Neuronal stem cell (in vitro differentiated cells): ENCODE results near the gene ASCC2.

Experiments used
- DNase-seq: peaks from one replicate; pipeline ENCODE4 v3.0.0-alpha.2; 2013; ENCODE audit warnings: low spot score
- H2AFZ ChIP-seq: one replicate; pipeline ENCODE4 v1.6.1; 2013; ENCODE audit warnings: mild to moderate bottlenecking, low read length, inconsistent platforms
- H2AK5ac ChIP-seq: 2 replicates; pipeline ENCODE4 v1.6.1; 2013; ENCODE audit warnings: low read depth, mild to moderate bottlenecking, inconsistent platforms, low read length, moderate library complexity, mixed read lengths
- H2BK120ac ChIP-seq: 2 replicates; pipeline ENCODE4 v1.6.1; 2013; ENCODE audit warnings: low read depth, mild to moderate bottlenecking, inconsistent platforms, low read length, moderate library complexity, mixed read lengths
- H2BK12ac ChIP-seq: one replicate; pipeline ENCODE4 v1.6.1; 2013; ENCODE audit warnings: low read length, inconsistent platforms
- H2BK15ac ChIP-seq: 2 replicates; pipeline ENCODE4 v1.6.1; 2013; ENCODE audit warnings: mild to moderate bottlenecking, low read length, inconsistent platforms, mixed read lengths
- H2BK5ac ChIP-seq: one replicate; pipeline ENCODE4 v1.6.1; 2013; ENCODE audit warnings: inconsistent platforms, mild to moderate bottlenecking, low read length, moderate library complexity
- H3K14ac ChIP-seq: one replicate; pipeline ENCODE4 v1.6.1; 2013; ENCODE audit warnings: low read length, inconsistent platforms
- H3K18ac ChIP-seq: 2 replicates; pipeline ENCODE4 v1.6.1; 2013; ENCODE audit warnings: low read length, inconsistent platforms
- H3K23ac ChIP-seq: 2 replicates; pipeline ENCODE4 v1.6.1; 2013; ENCODE audit warnings: low read depth, mild to moderate bottlenecking, mixed read lengths, low read length, inconsistent platforms; ENCODE audit not compliant: poor library complexity
- H3K27ac ChIP-seq: replicated peaks from 3 replicates; pipeline ENCODE4 v1.5.1; 2013; ENCODE audit warnings: low read length, inconsistent platforms
- H3K27me3 ChIP-seq, 3 experiments: 2 replicates each; pipeline ENCODE4 v1.6.1; 2013; ENCODE audit warnings: low read length in 3 of 3, mild to moderate bottlenecking in 2 of 3, inconsistent platforms in 1 of 3, low read depth in 1 of 3, mixed read lengths in 1 of 3, moderate library complexity in 1 of 3; ENCODE audit not compliant: control insufficient read depth in 3 of 3, insufficient read depth in 3 of 3
- H3K36me3 ChIP-seq, 2 donors: replicated peaks in 1 of 2; 2 replicates each; pipeline ENCODE4 v1.6.1; 2013; ENCODE audit warnings: low read length in 2 of 2; ENCODE audit not compliant: control insufficient read depth in 2 of 2, insufficient read depth in 2 of 2
- H3K4ac ChIP-seq: 2 replicates; pipeline ENCODE4 v1.6.1; 2013; ENCODE audit warnings: inconsistent platforms, mild to moderate bottlenecking, low read length, moderate library complexity
- H3K4me1 ChIP-seq, 2 donors: 1 replicate in 1 of 2; 2 replicates in 1 of 2; pipeline ENCODE4 v1.6.1; 2013; ENCODE audit warnings: low read length in 2 of 2, low read depth in 1 of 2; ENCODE audit not compliant: control insufficient read depth in 2 of 2, insufficient read depth in 1 of 2
- H3K4me2 ChIP-seq: one replicate; pipeline ENCODE4 v1.6.1; 2013; ENCODE audit warnings: mild to moderate bottlenecking, low read length, inconsistent platforms; ENCODE audit not compliant: insufficient read depth, poor library complexity, severe bottlenecking
- H3K4me3 ChIP-seq, 2 donors: 2 replicates each; pipeline ENCODE4 v1.5.1; 2013; ENCODE audit warnings: low read length in 2 of 2, mild to moderate bottlenecking in 2 of 2, inconsistent platforms in 1 of 2, moderate library complexity in 1 of 2
- H3K79me1 ChIP-seq: one replicate; pipeline ENCODE4 v1.6.1; 2013; ENCODE audit warnings: low read depth, mild to moderate bottlenecking, inconsistent platforms, low read length, moderate library complexity
- H3K9ac ChIP-seq: one replicate; pipeline ENCODE4 v1.6.1; 2013; ENCODE audit warnings: mild to moderate bottlenecking, low read depth, low read length, inconsistent platforms; ENCODE audit not compliant: poor library complexity
- H3K9me3 ChIP-seq, 2 donors: replicated peaks in 1 of 2; 2 replicates each; pipeline versions ENCODE3 to v1.6.1; 2013; ENCODE audit warnings: low read length in 2 of 2, mild to moderate bottlenecking in 2 of 2, inconsistent platforms in 1 of 2, low read depth in 1 of 2, mixed read lengths in 1 of 2, moderate library complexity in 1 of 2; ENCODE audit not compliant: control insufficient read depth in 2 of 2, insufficient read depth in 1 of 2
- H4K8ac ChIP-seq: one replicate; pipeline ENCODE4 v1.6.1; 2013; ENCODE audit warnings: low read depth, mild to moderate bottlenecking, inconsistent platforms, low read length, moderate library complexity
- H4K91ac ChIP-seq: one replicate; pipeline ENCODE4 v1.6.1; 2013; ENCODE audit warnings: low read length, low read depth, mild to moderate bottlenecking, inconsistent platforms; ENCODE audit not compliant: poor library complexity
- WGBS, 2 donors: extraction: QIAGEN DNeasy Blood & Tissue Kit; methylation state at CpG; one replicate each; pipeline ENCODE4 v1.1.7; 2013; ENCODE audit warnings: missing lambda C conversion rate in 2 of 2, mixed read lengths in 1 of 2; ENCODE audit not compliant: insufficient read length in 2 of 2, insufficient replicate concordance in 1 of 2; ENCODE audit errors: extremely low coverage in 2 of 2; 5-methylcytosine and 5-hydroxymethylcytosine counted together

The ASCC2 gene

GRCh38 chr22:29758068-29758622 lies 79.9 kb downstream of the ASCC2 start:
- no peaks in the 10 kb centered on the region for H3K36me3 ChIP-seq
- WGBS, 2 donors: no CpG with 5 or more reads among the region's 7 CpGs
- H2BK5ac ChIP-seq: no peak overlapping the region

GRCh38 chr22:29757096-29757495 lies 81.0 kb downstream of the ASCC2 start:
- Histone ChIP-seq H2BK12ac (no peak overlapping the region), H3K27me3 (no peaks in the 10 kb centered on the region), H3K4me2 (no peak overlapping the region), H2AK5ac (no peak overlapping the region), H3K14ac (no peak overlapping the region), H2BK15ac (no peak overlapping the region), H3K4me1 (peaks cover 5 to 6% of the 10 kb centered on the region in 2 donors), H3K18ac (no peak overlapping the region), H3K79me1 (no peaks in the 10 kb centered on the region), H3K4me3 (no peak overlapping the region), H2AFZ (no peak overlapping the region), H4K8ac (no peak overlapping the region), H3K9ac (no peak overlapping the region), H3K9me3 (no peaks in the 10 kb centered on the region), H3K36me3 (no peaks in the 10 kb centered on the region), H3K4ac (no peak overlapping the region), H3K27ac (no peak overlapping the region), H2BK5ac (no peak overlapping the region), H2BK120ac (no peak overlapping the region), H4K91ac (no peak overlapping the region), H3K23ac (no peak overlapping the region)
- WGBS, 2 donors: no CpG with 5 or more reads among the region's 3 CpGs
- no peak for DNase-seq

More at GRCh38 chr22:29758068-29758622, 79.9 kb downstream of the ASCC2 start:
- Histone ChIP-seq H2AK5ac (no peak overlapping the region), H4K91ac (no peak overlapping the region), H3K23ac (no peak overlapping the region), H3K27me3 (no peaks in the 10 kb centered on the region), H2AFZ (no peak overlapping the region), H3K27ac (no peak overlapping the region), H2BK120ac (no peak overlapping the region), H3K4ac (no peak overlapping the region), H3K9me3 (no peaks in the 10 kb centered on the region), H3K4me1 (peaks cover 5 to 6% of the 10 kb centered on the region in 2 donors), H2BK12ac (no peak overlapping the region), H4K8ac (no peak overlapping the region), H3K4me3 (no peak overlapping the region), H3K4me2 (no peak overlapping the region), H3K18ac (no peak overlapping the region), H3K79me1 (no peaks in the 10 kb centered on the region), H2BK15ac (no peak overlapping the region), H3K9ac (no peak overlapping the region), H3K14ac (no peak overlapping the region)
- no peak for DNase-seq

- Histone ChIP-seq H2BK120ac (no peak overlapping the region), H3K4me3 (no peak overlapping the region), H3K79me1 (no peaks in the 10 kb centered on the region), H2BK12ac (no peak overlapping the region), H3K9ac (no peak overlapping the region), H3K14ac (no peak overlapping the region), H3K4me2 (no peak overlapping the region), H3K27ac (no peak overlapping the region), H2BK5ac (no peak overlapping the region), H4K91ac (no peak overlapping the region), H2AFZ (no peak overlapping the region), H3K4me1 (peaks cover 5 to 6% of the 10 kb centered on the region in 2 donors), H4K8ac (no peak overlapping the region), H2AK5ac (peak overlapping the region; percentile 26), H3K9me3 (no peaks in the 10 kb centered on the region), H2BK15ac (no peak overlapping the region), H3K4ac (no peak overlapping the region), H3K23ac (no peak overlapping the region), H3K36me3 (no peaks in the 10 kb centered on the region), H3K18ac (no peak overlapping the region), H3K27me3 (no peaks in the 10 kb centered on the region)
- no CpG with 5 or more reads among the region's 7 CpGs for WGBS, 2 donors
- DNase-seq: no peak
Observed at GRCh38 chr22:29756341-29756740, 81.7 kb downstream of the ASCC2 start.

GRCh38 chr22:29755889-29756288 lies 82.2 kb downstream of the ASCC2 start:
- Histone ChIP-seq H2BK120ac (no peak overlapping the region), H3K23ac (no peak overlapping the region), H3K27me3 (no peaks in the 10 kb centered on the region), H3K4ac (no peak overlapping the region), H3K4me3 (no peak overlapping the region), H2BK12ac (no peak overlapping the region), H3K4me2 (no peak overlapping the region), H2AFZ (no peak overlapping the region), H2BK15ac (peak overlapping the region; percentile 38), H4K91ac (no peak overlapping the region), H4K8ac (no peak overlapping the region), H3K4me1 (peaks cover 5 to 6% of the 10 kb centered on the region in 2 donors), H3K27ac (no peak overlapping the region), H3K14ac (no peak overlapping the region), H3K9me3 (no peaks in the 10 kb centered on the region), H3K79me1 (no peaks in the 10 kb centered on the region), H2BK5ac (no peak overlapping the region), H3K18ac (peak overlapping the region; percentile 64), H2AK5ac (no peak overlapping the region), H3K9ac (peak overlapping the region; percentile 21), H3K36me3 (no peaks in the 10 kb centered on the region)
- no CpG with 5 or more reads among the region's 9 CpGs for WGBS, 2 donors
- no peak for DNase-seq
